ENCODE measurements around the gene UPK1B. TPM values are rescaled to one million over a fixed set of nuclear protein-coding genes. Genes with fewer than 3 reads are reported as not detected.

Gene UPK1B
- total and polyA plus RNA-seq, 4 donors: 0.08 to 0.23 (median 0.14) TPM

GRCh38 chr3:119170821-119171220 lies 2.6 kb upstream of the UPK1B start:
- Histone ChIP-seq H3K9me3 (ENCODE audit: control insufficient read depth in 4 of 4, low read length in 3 of 4) (no peaks in the 10 kb centered on the region), H3K27me3 (ENCODE audit: control insufficient read depth in 4 of 4, insufficient read depth in 4 of 4, low read length in 3 of 4) (no peaks in the 10 kb centered on the region), H3K27ac (ENCODE audit: low read depth in 1 of 2, low read length in 2 of 2) (no peak overlapping the region), H3K4me3 (ENCODE audit: low read depth in 1 of 3, low read length in 3 of 3) (no peak overlapping the region), H3K9ac (ENCODE audit: low read depth in 1 of 2, low read length in 2 of 2) (no peak overlapping the region), H3K4me1 (ENCODE audit: control insufficient read depth in 4 of 4, insufficient read depth in 4 of 4, low read length in 3 of 4) (peaks cover 0 to 2% (median 0%) of the 10 kb centered on the region in 4 donors), H3K36me3 (ENCODE audit: control insufficient read depth in 4 of 4, insufficient read depth in 3 of 4, low read depth in 1 of 4, low read length in 3 of 4) (no peaks in the 10 kb centered on the region)
- 90% methylated on average over 3 of the region's 3 CpGs for WGBS
- TF ChIP-seq RXRA (IDR thresholded peaks at IDR 0.05): no peak
- no peak for TF ChIP-seq FOXA1 (IDR thresholded peaks at IDR 0.05)
- no peak for TF ChIP-seq JUND (IDR thresholded peaks at IDR 0.05)
- TF ChIP-seq FOXA2 (IDR thresholded peaks at IDR 0.05): no peak
- TF ChIP-seq NR2F2 (IDR thresholded peaks at IDR 0.05): no peak
- no peak for TF ChIP-seq GABPA (IDR thresholded peaks at IDR 0.05 in 1 of 2, conservative IDR thresholded peaks at IDR 0.05 in 1 of 2)
- TF ChIP-seq REST (IDR thresholded peaks at IDR 0.05): no peak
- no peak for TF ChIP-seq RAD21 (IDR thresholded peaks at IDR 0.05)
- TF ChIP-seq EGR1 (IDR thresholded peaks at IDR 0.05; ENCODE audit: low read depth in 2 of 2): no peak
- TF ChIP-seq HNF4G (IDR thresholded peaks at IDR 0.05): no peak
- TF ChIP-seq TAF1 (conservative IDR thresholded peaks at IDR 0.05): no peak
- DNase-seq (ENCODE audit: low spot score): no peak

- no peaks in the 10 kb centered on the region for H3K9me3 ChIP-seq (ENCODE audit: control insufficient read depth in 4 of 4, low read length in 3 of 4)
- 46% methylated on average over 10 of the region's 10 CpGs for WGBS
- H3K4me1 ChIP-seq (ENCODE audit: control insufficient read depth in 4 of 4, insufficient read depth in 4 of 4, low read length in 3 of 4): peaks cover 0 to 2% (median 0%) of the 10 kb centered on the region in 4 donors
- DNase-seq (ENCODE audit: low spot score): no peak
- no peak overlapping the region for H3K4me3 ChIP-seq (ENCODE audit: low read depth in 1 of 3, low read length in 3 of 3)
- no peak for TF ChIP-seq ZBTB33 (IDR thresholded peaks at IDR 0.05)
- no peak for TF ChIP-seq FOXA1 (IDR thresholded peaks at IDR 0.05)
- no peak for TF ChIP-seq EGR1 (IDR thresholded peaks at IDR 0.05; ENCODE audit: low read depth in 2 of 2)
- TF ChIP-seq RAD21 (IDR thresholded peaks at IDR 0.05): no peak
- no peak for TF ChIP-seq NR2F2 (IDR thresholded peaks at IDR 0.05)
- TF ChIP-seq GABPA (IDR thresholded peaks at IDR 0.05 in 1 of 2, conservative IDR thresholded peaks at IDR 0.05 in 1 of 2): no peak
- TF ChIP-seq REST (IDR thresholded peaks at IDR 0.05): no peak
- no peak for TF ChIP-seq CTCF (IDR thresholded peaks at IDR 0.05; ENCODE audit: low read depth, low read length, missing input control)
- TF ChIP-seq JUND (IDR thresholded peaks at IDR 0.05): no peak
- H3K27me3 ChIP-seq (ENCODE audit: control insufficient read depth in 4 of 4, insufficient read depth in 4 of 4, low read length in 3 of 4): peaks cover 0 to 5% (median 0%) of the 10 kb centered on the region in 4 donors
- H3K9ac ChIP-seq (ENCODE audit: low read depth in 1 of 2, low read length in 2 of 2): no peak overlapping the region
- no peaks in the 10 kb centered on the region for H3K36me3 ChIP-seq (ENCODE audit: control insufficient read depth in 4 of 4, insufficient read depth in 3 of 4, low read depth in 1 of 4, low read length in 3 of 4)
- H3K27ac ChIP-seq (ENCODE audit: low read depth in 1 of 2, low read length in 2 of 2): no peak overlapping the region
Measured at GRCh38 chr3:119175872-119176756, 2.7 kb downstream of the UPK1B start.
